ENCODE data around the gene PDP2.

Gene PDP2

GRCh38 chr16:66880288-66881013 lies at the start of gene PDP2:
TSS of gene PDP2 (plus strand) at chr16:66880515. CDS start at chr16:66884285, 3,770 bp downstream.
- Mint-ChIP-seq H3K36me3 (ENCODE audit: insufficient read depth) (peaks cover 18% of the 10 kb centered on the region), H3K9me3 (no peaks in the 10 kb centered on the region), H3K4me3 (peak within 1 kb of the TSS; percentile 99), H3K27me3 (no peaks in the 10 kb centered on the region), H3K4me1 (peaks cover 32% of the 10 kb centered on the region), H3K27ac (ENCODE audit: low read depth) (peak within 1 kb of the TSS; percentile 96)
- ATAC-seq (replicated peaks; ENCODE audit: extremely low read depth, poor library complexity, severe bottlenecking) = peak; percentile 96
- peak; percentile 77 to 78 for DNase-seq (ENCODE audit: low spot score in 2 of 2)

GRCh38 chr16:66832190-66832589 lies 48.1 kb upstream of the PDP2 start:
- Mint-ChIP-seq H3K4me1 (peaks cover 25% of the 10 kb centered on the region), H3K27me3 (peaks cover 8% of the 10 kb centered on the region), H3K27ac (ENCODE audit: low read depth) (no peak overlapping the region), H3K4me3 (no peak overlapping the region), H3K36me3 (ENCODE audit: insufficient read depth) (peaks cover 13% of the 10 kb centered on the region), H3K9me3 (no peaks in the 10 kb centered on the region)
- no peak for DNase-seq (ENCODE audit: low spot score in 2 of 2)
- ATAC-seq (replicated peaks; ENCODE audit: extremely low read depth, poor library complexity, severe bottlenecking) = no peak

GRCh38 chr16:66832661-66833305 lies 47.5 kb upstream of the PDP2 start:
- Mint-ChIP-seq H3K4me1 (peaks cover 20% of the 10 kb centered on the region), H3K9me3 (no peaks in the 10 kb centered on the region), H3K36me3 (ENCODE audit: insufficient read depth) (peaks cover 10% of the 10 kb centered on the region), H3K4me3 (no peak overlapping the region), H3K27ac (ENCODE audit: low read depth) (no peak overlapping the region), H3K27me3 (peaks cover 8% of the 10 kb centered on the region)
- DNase-seq (ENCODE audit: low spot score in 2 of 2) (no peak), ATAC-seq (replicated peaks; ENCODE audit: extremely low read depth, poor library complexity, severe bottlenecking) (no peak)

- DNase-seq (ENCODE audit: low spot score in 2 of 2) (no peak), ATAC-seq (replicated peaks; ENCODE audit: extremely low read depth, poor library complexity, severe bottlenecking) (no peak)
- Mint-ChIP-seq H3K4me3 (no peak overlapping the region), H3K36me3 (ENCODE audit: insufficient read depth) (peaks cover 3% of the 10 kb centered on the region), H3K27me3 (peaks cover 11% of the 10 kb centered on the region), H3K4me1 (peaks cover under 1% of the 10 kb centered on the region), H3K9me3 (no peaks in the 10 kb centered on the region), H3K27ac (ENCODE audit: low read depth) (no peak overlapping the region)
These were observed 45.6 kb upstream of the PDP2 start for GRCh38 chr16:66834746-66835145.

GRCh38 chr16:66840883-66841282 lies 39.4 kb upstream of the PDP2 start:
- Mint-ChIP-seq H3K36me3 (ENCODE audit: insufficient read depth) (no peaks in the 10 kb centered on the region), H3K9me3 (no peaks in the 10 kb centered on the region), H3K27me3 (peaks cover 40% of the 10 kb centered on the region), H3K4me1 (peaks cover 5% of the 10 kb centered on the region), H3K27ac (ENCODE audit: low read depth) (no peak overlapping the region), H3K4me3 (no peak overlapping the region)
- no peak for DNase-seq (ENCODE audit: low spot score in 2 of 2)
- ATAC-seq (replicated peaks; ENCODE audit: extremely low read depth, poor library complexity, severe bottlenecking) = no peak

GRCh38 chr16:66841366-66841765 lies 38.9 kb upstream of the PDP2 start:
- H3K27ac Mint-ChIP-seq (ENCODE audit: low read depth) = no peak overlapping the region
- H3K4me1 Mint-ChIP-seq = peaks cover 5% of the 10 kb centered on the region
- H3K27me3 Mint-ChIP-seq = peaks cover 45% of the 10 kb centered on the region
- H3K9me3 Mint-ChIP-seq = no peaks in the 10 kb centered on the region
- ATAC-seq (replicated peaks; ENCODE audit: extremely low read depth, poor library complexity, severe bottlenecking) = no peak
- DNase-seq (ENCODE audit: low spot score in 2 of 2) = no peak
- no peak overlapping the region for H3K4me3 Mint-ChIP-seq
- no peaks in the 10 kb centered on the region for H3K36me3 Mint-ChIP-seq (ENCODE audit: insufficient read depth)

- H3K36me3 Mint-ChIP-seq (ENCODE audit: insufficient read depth) = no peaks in the 10 kb centered on the region
- no peak overlapping the region for H3K27ac Mint-ChIP-seq (ENCODE audit: low read depth)
- H3K4me3 Mint-ChIP-seq = no peak overlapping the region
- peaks cover 47% of the 10 kb centered on the region for H3K27me3 Mint-ChIP-seq
- no peak for ATAC-seq (replicated peaks; ENCODE audit: extremely low read depth, poor library complexity, severe bottlenecking)
- DNase-seq (ENCODE audit: low spot score in 2 of 2) = no peak
- peaks cover 5% of the 10 kb centered on the region for H3K4me1 Mint-ChIP-seq
- no peaks in the 10 kb centered on the region for H3K9me3 Mint-ChIP-seq
These were observed 37.5 kb upstream of the PDP2 start for GRCh38 chr16:66842765-66843164.

- Mint-ChIP-seq H3K27ac (ENCODE audit: low read depth) (no peak overlapping the region), H3K4me3 (no peak overlapping the region), H3K4me1 (peaks cover 5% of the 10 kb centered on the region), H3K9me3 (no peaks in the 10 kb centered on the region), H3K27me3 (peaks cover 47% of the 10 kb centered on the region), H3K36me3 (ENCODE audit: insufficient read depth) (no peaks in the 10 kb centered on the region)
- ATAC-seq (replicated peaks; ENCODE audit: extremely low read depth, poor library complexity, severe bottlenecking) (no peak), DNase-seq (ENCODE audit: low spot score in 2 of 2) (no peak)
These were observed 37.1 kb upstream of the PDP2 start for GRCh38 chr16:66843191-66843590.

- DNase-seq (ENCODE audit: low spot score in 2 of 2) = no peak
- H3K27me3 Mint-ChIP-seq = peaks cover 47% of the 10 kb centered on the region
- no peak for ATAC-seq (replicated peaks; ENCODE audit: extremely low read depth, poor library complexity, severe bottlenecking)
- H3K4me1 Mint-ChIP-seq = peaks cover 5% of the 10 kb centered on the region
- H3K9me3 Mint-ChIP-seq = no peaks in the 10 kb centered on the region
- no peaks in the 10 kb centered on the region for H3K36me3 Mint-ChIP-seq (ENCODE audit: insufficient read depth)
- peak overlapping the region; percentile 58 for H3K4me3 Mint-ChIP-seq
- no peak overlapping the region for H3K27ac Mint-ChIP-seq (ENCODE audit: low read depth)
These were observed 36.3 kb upstream of the PDP2 start for GRCh38 chr16:66844009-66844341.

GRCh38 chr16:66844342-66845079 lies 35.8 kb upstream of the PDP2 start, which contains the start of gene CA7:
TSS of gene CA7 (plus strand) at chr16:66844414. CDS start at chr16:66844488, 74 bp downstream.
- peak within 1 kb of the TSS; percentile 58 for H3K4me3 Mint-ChIP-seq
- no peaks in the 10 kb centered on the region for H3K36me3 Mint-ChIP-seq (ENCODE audit: insufficient read depth)
- no peak within 1 kb of the TSS for H3K27ac Mint-ChIP-seq (ENCODE audit: low read depth)
- no peak for ATAC-seq (replicated peaks; ENCODE audit: extremely low read depth, poor library complexity, severe bottlenecking)
- H3K27me3 Mint-ChIP-seq = peaks cover 47% of the 10 kb centered on the region
- peaks cover 5% of the 10 kb centered on the region for H3K4me1 Mint-ChIP-seq
- no peak for DNase-seq (ENCODE audit: low spot score in 2 of 2)
- no peaks in the 10 kb centered on the region for H3K9me3 Mint-ChIP-seq

GRCh38 chr16:66845080-66845410 lies 35.3 kb upstream of the PDP2 start:
- Mint-ChIP-seq H3K36me3 (ENCODE audit: insufficient read depth) (no peaks in the 10 kb centered on the region), H3K27me3 (peaks cover 42% of the 10 kb centered on the region), H3K4me1 (peaks cover 5% of the 10 kb centered on the region), H3K4me3 (no peak overlapping the region), H3K27ac (ENCODE audit: low read depth) (no peak overlapping the region), H3K9me3 (no peaks in the 10 kb centered on the region)
- no peak for DNase-seq (ENCODE audit: low spot score in 2 of 2)
- ATAC-seq (replicated peaks; ENCODE audit: extremely low read depth, poor library complexity, severe bottlenecking) = no peak

GRCh38 chr16:66845791-66846221 lies 34.5 kb upstream of the PDP2 start:
- ATAC-seq (replicated peaks; ENCODE audit: extremely low read depth, poor library complexity, severe bottlenecking) (no peak), DNase-seq (ENCODE audit: low spot score in 2 of 2) (no peak)
- no peaks in the 10 kb centered on the region for H3K9me3 Mint-ChIP-seq
- no peaks in the 10 kb centered on the region for H3K36me3 Mint-ChIP-seq (ENCODE audit: insufficient read depth)
- peaks cover 41% of the 10 kb centered on the region for H3K27me3 Mint-ChIP-seq
- no peak overlapping the region for H3K27ac Mint-ChIP-seq (ENCODE audit: low read depth)
- no peak overlapping the region for H3K4me3 Mint-ChIP-seq
- peaks cover 5% of the 10 kb centered on the region for H3K4me1 Mint-ChIP-seq

GRCh38 chr16:66846266-66846665 lies 34.0 kb upstream of the PDP2 start:
- ATAC-seq (replicated peaks; ENCODE audit: extremely low read depth, poor library complexity, severe bottlenecking) (no peak), DNase-seq (ENCODE audit: low spot score in 2 of 2) (no peak)
- Mint-ChIP-seq H3K27me3 (peaks cover 41% of the 10 kb centered on the region), H3K36me3 (ENCODE audit: insufficient read depth) (no peaks in the 10 kb centered on the region), H3K9me3 (no peaks in the 10 kb centered on the region), H3K27ac (ENCODE audit: low read depth) (no peak overlapping the region), H3K4me1 (peaks cover 5% of the 10 kb centered on the region), H3K4me3 (no peak overlapping the region)
